ENCODE results near the gene LRMDA.

DNA sequence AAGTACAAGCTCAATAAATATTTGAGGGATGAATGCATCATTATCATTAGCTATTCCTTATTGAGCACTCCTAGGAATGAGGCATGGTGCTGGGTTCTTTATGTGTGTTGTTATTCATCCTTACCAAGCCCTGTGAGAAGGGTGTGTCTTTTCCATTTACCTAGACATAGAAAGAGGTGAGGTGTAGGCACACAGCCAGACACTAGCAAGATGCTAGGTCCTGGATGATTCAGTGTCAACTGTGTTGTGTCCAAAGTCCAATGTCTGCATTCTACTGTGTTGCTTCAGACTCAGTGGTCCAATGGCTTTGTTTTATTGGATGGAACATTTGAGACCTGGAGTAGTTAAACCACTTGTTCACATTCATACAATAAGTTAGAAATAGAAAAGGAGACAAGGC is 605.5 kb downstream of the LRMDA start:
- no peak for TF ChIP-seq EZH2 (IDR thresholded peaks at IDR 0.05; ENCODE audit: low read length)
- TF ChIP-seq, protein P1, sequence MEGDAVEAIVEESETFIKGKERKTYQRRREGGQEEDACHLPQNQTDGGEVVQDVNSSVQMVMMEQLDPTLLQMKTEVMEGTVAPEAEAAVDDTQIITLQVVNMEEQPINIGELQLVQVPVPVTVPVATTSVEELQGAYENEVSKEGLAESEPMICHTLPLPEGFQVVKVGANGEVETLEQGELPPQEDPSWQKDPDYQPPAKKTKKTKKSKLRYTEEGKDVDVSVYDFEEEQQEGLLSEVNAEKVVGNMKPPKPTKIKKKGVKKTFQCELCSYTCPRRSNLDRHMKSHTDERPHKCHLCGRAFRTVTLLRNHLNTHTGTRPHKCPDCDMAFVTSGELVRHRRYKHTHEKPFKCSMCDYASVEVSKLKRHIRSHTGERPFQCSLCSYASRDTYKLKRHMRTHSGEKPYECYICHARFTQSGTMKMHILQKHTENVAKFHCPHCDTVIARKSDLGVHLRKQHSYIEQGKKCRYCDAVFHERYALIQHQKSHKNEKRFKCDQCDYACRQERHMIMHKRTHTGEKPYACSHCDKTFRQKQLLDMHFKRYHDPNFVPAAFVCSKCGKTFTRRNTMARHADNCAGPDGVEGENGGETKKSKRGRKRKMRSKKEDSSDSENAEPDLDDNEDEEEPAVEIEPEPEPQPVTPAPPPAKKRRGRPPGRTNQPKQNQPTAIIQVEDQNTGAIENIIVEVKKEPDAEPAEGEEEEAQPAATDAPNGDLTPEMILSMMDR (optimal IDR thresholded peaks at IDR 0.05 in 1 of 3, IDR thresholded peaks at IDR 0.05 in 1 of 3, conservative IDR thresholded peaks at IDR 0.05 in 1 of 3; ENCODE audit: extremely low read depth in 1 of 3, insufficient read depth in 2 of 3, low read length in 3 of 3) = no peak

Data from keratinocyte (primary cell).